Osteoblast (primary cell): ENCODE data around the gene KRT4. TPM values are rescaled to one million over a fixed set of nuclear protein-coding genes. Genes with fewer than 3 reads are reported as not detected.

Experiments used
- DNase-seq: peaks from one replicate; pipeline ENCODE4 v3.0.0; 2011; ENCODE audit warnings: low spot score, mixed read lengths; ENCODE audit not compliant: insufficient read length; ENCODE audit errors: missing footprints
- H2AFZ ChIP-seq: 2 replicates; pipeline ENCODE4 v1.6.0; 2011; ENCODE audit warnings: mild to moderate bottlenecking, low read length
- H3K27ac ChIP-seq: 2 replicates; pipeline ENCODE4 v1.5.1; 2011; ENCODE audit warnings: mild to moderate bottlenecking, low read depth, low read length, moderate library complexity
- H3K27me3 ChIP-seq: 2 replicates; pipeline ENCODE4 v1.6.0; 2012; ENCODE audit warnings: mild to moderate bottlenecking, control low read depth, inconsistent platforms, low read length, moderate library complexity; ENCODE audit not compliant: insufficient read depth
- H3K36me3 ChIP-seq: 2 replicates; pipeline ENCODE4 v1.5.1; 2011; ENCODE audit warnings: mild to moderate bottlenecking, low read length, control low read depth, moderate library complexity; ENCODE audit not compliant: insufficient read depth
- H3K4me1 ChIP-seq: 2 replicates; pipeline ENCODE4 v1.5.1; 2011; ENCODE audit warnings: mild to moderate bottlenecking, low read length, control low read depth, moderate library complexity; ENCODE audit not compliant: insufficient read depth
- H3K4me2 ChIP-seq: 2 replicates; pipeline ENCODE4 v1.6.0; 2011; ENCODE audit warnings: mild to moderate bottlenecking, low read length; ENCODE audit not compliant: insufficient read depth
- H3K4me3 ChIP-seq: fragments of 200-600 bp; sonication (generic); 3 replicates; pipeline ENCODE4 v1.5.1; 2012; ENCODE audit warnings: mild to moderate bottlenecking, low read length, inconsistent platforms; ENCODE audit not compliant: insufficient read depth
- H3K79me2 ChIP-seq: 2 replicates; pipeline ENCODE4 v1.6.0; 2012; ENCODE audit warnings: mild to moderate bottlenecking, low read length, control low read depth, inconsistent platforms; ENCODE audit not compliant: insufficient read depth
- H3K9me3 ChIP-seq: 2 replicates; pipeline ENCODE4 v1.5.1; 2011; ENCODE audit warnings: low read depth, low read length, control low read depth
- H4K20me1 ChIP-seq: 2 replicates; pipeline ENCODE4 v1.6.0; 2012; ENCODE audit warnings: mild to moderate bottlenecking, low read length, control low read depth; ENCODE audit not compliant: insufficient read depth
- CTCF ChIP-seq: IDR thresholded peaks from 2 replicates; pipeline ENCODE4 v1.5.1; 2011; ENCODE audit warnings: mild to moderate bottlenecking, low read depth, low read length, moderate library complexity; ENCODE audit errors: extremely low read depth
- total RNA-seq: library from RNA; depleted of rRNA; stranded (reverse); fragments of >200 nt; gene quantifications from 2 replicates; pipeline ENCODE4 v1.2.3, GENCODE V29; 2012

KRT4 gene
- total RNA-seq, 1 donor, result not detected

GRCh38 chr12:52787324-52788191 lies 26.4 kb downstream of the KRT4 start:
- H3K79me2 ChIP-seq, result no peaks in the 10 kb centered on the region
- H3K36me3 ChIP-seq, result no peaks in the 10 kb centered on the region
- no peaks in the 10 kb centered on the region for H4K20me1 ChIP-seq
- no peak overlapping the region for H2AFZ ChIP-seq
- H3K4me3 ChIP-seq, result no peak overlapping the region
- peaks cover 62% of the 10 kb centered on the region for H3K27me3 ChIP-seq
- H3K27ac ChIP-seq, result no peak overlapping the region
- H3K4me1 ChIP-seq, result no peaks in the 10 kb centered on the region
- no peak overlapping the region for H3K4me2 ChIP-seq
- no peak for DNase-seq
- TF ChIP-seq CTCF, result no peak
- no peaks in the 10 kb centered on the region for H3K9me3 ChIP-seq

GRCh38 chr12:52784909-52785308 lies 29.0 kb downstream of the KRT4 start:
- Histone ChIP-seq H3K4me2 (no peak overlapping the region), H2AFZ (no peak overlapping the region), H3K9me3 (no peaks in the 10 kb centered on the region), H3K79me2 (no peaks in the 10 kb centered on the region), H3K27me3 (peaks cover 56% of the 10 kb centered on the region), H3K36me3 (no peaks in the 10 kb centered on the region), H3K27ac (no peak overlapping the region), H3K4me3 (no peak overlapping the region), H3K4me1 (no peaks in the 10 kb centered on the region), H4K20me1 (no peaks in the 10 kb centered on the region)
- TF ChIP-seq CTCF, result no peak
- DNase-seq, result no peak

GRCh38 chr12:52783563-52784316 lies 30.2 kb downstream of the KRT4 start:
- H4K20me1 ChIP-seq, result no peaks in the 10 kb centered on the region
- H3K4me1 ChIP-seq, result no peaks in the 10 kb centered on the region
- H3K36me3 ChIP-seq, result no peaks in the 10 kb centered on the region
- H3K9me3 ChIP-seq, result no peaks in the 10 kb centered on the region
- no peaks in the 10 kb centered on the region for H3K79me2 ChIP-seq
- no peak for TF ChIP-seq CTCF
- H3K4me3 ChIP-seq, result no peak overlapping the region
- no peak overlapping the region for H3K4me2 ChIP-seq
- H2AFZ ChIP-seq, result no peak overlapping the region
- DNase-seq, result no peak
- H3K27ac ChIP-seq, result no peak overlapping the region
- peaks cover 50% of the 10 kb centered on the region for H3K27me3 ChIP-seq

- Histone ChIP-seq H3K27ac (no peak overlapping the region), H3K27me3 (peaks cover 57% of the 10 kb centered on the region), H3K4me3 (no peak overlapping the region), H4K20me1 (no peaks in the 10 kb centered on the region), H3K4me1 (no peaks in the 10 kb centered on the region), H2AFZ (no peak overlapping the region), H3K4me2 (no peak overlapping the region), H3K9me3 (no peaks in the 10 kb centered on the region), H3K79me2 (no peaks in the 10 kb centered on the region), H3K36me3 (no peaks in the 10 kb centered on the region)
- DNase-seq, result no peak
- no peak for TF ChIP-seq CTCF
Observed at GRCh38 chr12:52782502-52782901, 31.4 kb downstream of the KRT4 start.
